Body of pancreas (tissue), 4 donors: ENCODE results near the gene LENG9.

Source experiments
- POLR2A ChIP-seq, 3 donors: fragments of 450-650 bp; IDR thresholded peaks; one replicate each; pipeline ENCODE4 v1.6.1; 2016; ENCODE audit warnings: antibody characterized with exemption in 3 of 3, mild to moderate bottlenecking in 2 of 3
- TF ChIP-seq, protein P1 (sequence below), 7 experiments: fragments of 450-650 bp in 4 of 7; fragments of 200-600 bp in 3 of 7; sonication (generic) in 3 of 7; IDR thresholded peaks; one replicate each; pipeline ENCODE4 v1.5.1; 2016 to 2019; ENCODE audit warnings: antibody characterized with exemption in 7 of 7

DNA sequence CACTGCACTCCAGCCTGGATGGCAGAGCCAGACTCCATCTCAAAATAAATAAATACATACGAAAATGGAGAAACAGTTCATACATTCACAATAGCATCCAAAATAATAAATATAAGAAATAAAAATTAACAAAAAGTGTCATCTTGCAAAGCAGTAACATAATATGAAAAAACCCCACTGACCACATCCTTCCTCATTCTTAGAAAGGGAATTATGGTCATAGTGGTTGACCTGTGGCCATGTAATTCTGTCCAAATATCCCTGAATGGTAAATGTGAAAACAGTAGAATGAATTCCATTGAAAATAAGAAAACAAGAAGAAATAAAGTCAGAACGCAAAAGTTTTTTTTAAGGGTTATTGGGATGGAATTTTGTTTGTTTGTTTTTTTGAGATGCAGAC is 16.5 kb upstream of the LENG9 start:
- TF ChIP-seq, protein P1, sequence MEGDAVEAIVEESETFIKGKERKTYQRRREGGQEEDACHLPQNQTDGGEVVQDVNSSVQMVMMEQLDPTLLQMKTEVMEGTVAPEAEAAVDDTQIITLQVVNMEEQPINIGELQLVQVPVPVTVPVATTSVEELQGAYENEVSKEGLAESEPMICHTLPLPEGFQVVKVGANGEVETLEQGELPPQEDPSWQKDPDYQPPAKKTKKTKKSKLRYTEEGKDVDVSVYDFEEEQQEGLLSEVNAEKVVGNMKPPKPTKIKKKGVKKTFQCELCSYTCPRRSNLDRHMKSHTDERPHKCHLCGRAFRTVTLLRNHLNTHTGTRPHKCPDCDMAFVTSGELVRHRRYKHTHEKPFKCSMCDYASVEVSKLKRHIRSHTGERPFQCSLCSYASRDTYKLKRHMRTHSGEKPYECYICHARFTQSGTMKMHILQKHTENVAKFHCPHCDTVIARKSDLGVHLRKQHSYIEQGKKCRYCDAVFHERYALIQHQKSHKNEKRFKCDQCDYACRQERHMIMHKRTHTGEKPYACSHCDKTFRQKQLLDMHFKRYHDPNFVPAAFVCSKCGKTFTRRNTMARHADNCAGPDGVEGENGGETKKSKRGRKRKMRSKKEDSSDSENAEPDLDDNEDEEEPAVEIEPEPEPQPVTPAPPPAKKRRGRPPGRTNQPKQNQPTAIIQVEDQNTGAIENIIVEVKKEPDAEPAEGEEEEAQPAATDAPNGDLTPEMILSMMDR (IDR thresholded peaks at IDR 0.05), result no peak
- TF ChIP-seq POLR2A (IDR thresholded peaks at IDR 0.05), result no peak
